Prostate gland (tissue), 2 donors: Measurements from ENCODE around the gene COLEC12.

Experiments
- POLR2A ChIP-seq: fragments of 450-650 bp; IDR thresholded peaks from one replicate; pipeline ENCODE4 v1.6.1; 2016; ENCODE audit warnings: antibody characterized with exemption, mild to moderate bottlenecking
- POLR2AphosphoS5 ChIP-seq: sonication (generic); formaldehyde crosslinking; IDR thresholded peaks from one replicate; pipeline ENCODE4 v1.6.1; 2017; ENCODE audit warnings: antibody characterized with exemption
- TF ChIP-seq, protein P1 (sequence below), 4 experiments: fragments of 200-600 bp in 2 of 4; fragments of 450-650 bp in 2 of 4; sonication (generic) in 2 of 4; IDR thresholded peaks; 1 replicate in 3 of 4; 2 replicates in 1 of 4; pipeline ENCODE4 v1.5.1; 2016 to 2019; ENCODE audit warnings: antibody characterized with exemption in 4 of 4, mild to moderate bottlenecking in 2 of 4, moderate library complexity in 2 of 4

GRCh38 chr18:532018-532417 lies 31.5 kb upstream of the COLEC12 start:
- TF ChIP-seq POLR2A (no peak), POLR2AphosphoS5 (no peak)
- TF ChIP-seq, protein P1, sequence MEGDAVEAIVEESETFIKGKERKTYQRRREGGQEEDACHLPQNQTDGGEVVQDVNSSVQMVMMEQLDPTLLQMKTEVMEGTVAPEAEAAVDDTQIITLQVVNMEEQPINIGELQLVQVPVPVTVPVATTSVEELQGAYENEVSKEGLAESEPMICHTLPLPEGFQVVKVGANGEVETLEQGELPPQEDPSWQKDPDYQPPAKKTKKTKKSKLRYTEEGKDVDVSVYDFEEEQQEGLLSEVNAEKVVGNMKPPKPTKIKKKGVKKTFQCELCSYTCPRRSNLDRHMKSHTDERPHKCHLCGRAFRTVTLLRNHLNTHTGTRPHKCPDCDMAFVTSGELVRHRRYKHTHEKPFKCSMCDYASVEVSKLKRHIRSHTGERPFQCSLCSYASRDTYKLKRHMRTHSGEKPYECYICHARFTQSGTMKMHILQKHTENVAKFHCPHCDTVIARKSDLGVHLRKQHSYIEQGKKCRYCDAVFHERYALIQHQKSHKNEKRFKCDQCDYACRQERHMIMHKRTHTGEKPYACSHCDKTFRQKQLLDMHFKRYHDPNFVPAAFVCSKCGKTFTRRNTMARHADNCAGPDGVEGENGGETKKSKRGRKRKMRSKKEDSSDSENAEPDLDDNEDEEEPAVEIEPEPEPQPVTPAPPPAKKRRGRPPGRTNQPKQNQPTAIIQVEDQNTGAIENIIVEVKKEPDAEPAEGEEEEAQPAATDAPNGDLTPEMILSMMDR (IDR thresholded peaks at IDR 0.05), result no peak
